Spleen (tissue), 7 donors: ENCODE data around the gene BCKDK.

Source experiments
- POLR2A ChIP-seq, 3 donors: fragments of 450-650 bp; IDR thresholded peaks; one replicate each; pipeline ENCODE4 v1.5.1; 2017; ENCODE audit warnings: antibody characterized with exemption in 3 of 3, mild to moderate bottlenecking in 1 of 3
- POLR2AphosphoS5 ChIP-seq, 3 donors: sonication (generic); formaldehyde crosslinking; IDR thresholded peaks; one replicate each; pipeline ENCODE4 v1.5.1; 2017; ENCODE audit warnings: antibody characterized with exemption in 3 of 3
- TF ChIP-seq, protein P1 (sequence below), 11 experiments: fragments of 200-600 bp in 7 of 11; fragments of 450-650 bp in 4 of 11; sonication (generic) in 4 of 11; IDR thresholded peaks in 8 of 11; conservative IDR thresholded peaks in 3 of 11; 1 replicate in 7 of 11; 2 replicates in 4 of 11; pipeline versions ENCODE4 v1.4.0 to v1.8.0; 2016 to 2021; ENCODE audit warnings: antibody characterized with exemption in 11 of 11, inconsistent platforms in 4 of 11, mild to moderate bottlenecking in 1 of 11
- donor health status: DM: no; HTN: no; CAD: no; lungs with moderate emphysema.
- donor health status: DM: no; HTN: no; CAD: no.
- donor health status: DM: no; HTN: no; CAD: no.

DNA sequence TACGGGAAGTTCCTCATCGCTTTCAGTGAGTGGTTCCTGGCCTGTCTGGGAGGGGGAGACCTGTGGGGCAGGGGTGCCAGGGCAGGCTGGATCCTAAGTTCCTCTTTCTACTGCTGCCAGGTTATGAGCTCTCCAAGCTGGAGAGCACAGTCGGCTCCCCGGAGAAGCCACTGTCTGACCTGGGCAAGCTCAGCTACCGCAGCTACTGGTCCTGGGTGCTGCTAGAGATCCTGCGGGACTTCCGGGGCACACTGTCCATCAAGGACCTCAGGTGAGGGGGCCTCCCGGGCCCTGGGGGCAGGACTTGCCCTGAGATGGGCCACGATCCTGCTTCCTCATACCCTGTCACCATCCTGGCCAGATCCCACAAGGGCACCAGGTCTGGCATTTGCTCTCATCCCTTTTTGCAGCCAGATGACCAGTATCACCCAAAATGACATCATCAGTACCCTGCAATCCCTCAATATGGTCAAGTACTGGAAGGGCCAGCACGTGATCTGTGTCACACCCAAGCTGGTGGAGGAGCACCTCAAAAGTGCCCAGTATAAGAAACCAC lies 22.2 kb downstream of the BCKDK start:
- TF ChIP-seq POLR2A (IDR thresholded peaks at IDR 0.05) (no peak), POLR2AphosphoS5 (IDR thresholded peaks at IDR 0.05) (peak in 2 of 3 donors; percentile 5 to 41)
- TF ChIP-seq, protein P1, sequence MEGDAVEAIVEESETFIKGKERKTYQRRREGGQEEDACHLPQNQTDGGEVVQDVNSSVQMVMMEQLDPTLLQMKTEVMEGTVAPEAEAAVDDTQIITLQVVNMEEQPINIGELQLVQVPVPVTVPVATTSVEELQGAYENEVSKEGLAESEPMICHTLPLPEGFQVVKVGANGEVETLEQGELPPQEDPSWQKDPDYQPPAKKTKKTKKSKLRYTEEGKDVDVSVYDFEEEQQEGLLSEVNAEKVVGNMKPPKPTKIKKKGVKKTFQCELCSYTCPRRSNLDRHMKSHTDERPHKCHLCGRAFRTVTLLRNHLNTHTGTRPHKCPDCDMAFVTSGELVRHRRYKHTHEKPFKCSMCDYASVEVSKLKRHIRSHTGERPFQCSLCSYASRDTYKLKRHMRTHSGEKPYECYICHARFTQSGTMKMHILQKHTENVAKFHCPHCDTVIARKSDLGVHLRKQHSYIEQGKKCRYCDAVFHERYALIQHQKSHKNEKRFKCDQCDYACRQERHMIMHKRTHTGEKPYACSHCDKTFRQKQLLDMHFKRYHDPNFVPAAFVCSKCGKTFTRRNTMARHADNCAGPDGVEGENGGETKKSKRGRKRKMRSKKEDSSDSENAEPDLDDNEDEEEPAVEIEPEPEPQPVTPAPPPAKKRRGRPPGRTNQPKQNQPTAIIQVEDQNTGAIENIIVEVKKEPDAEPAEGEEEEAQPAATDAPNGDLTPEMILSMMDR (IDR thresholded peaks at IDR 0.05 in 8 of 11, conservative IDR thresholded peaks at IDR 0.05 in 3 of 11): no peak
